ENCODE results near the gene FOS. TPM values are rescaled to one million over a fixed set of nuclear protein-coding genes. Genes with fewer than 3 reads are reported as not detected.
A peak's percentile ranks its signal among the peaks of the same experiment; 100 is the strongest.

FOS gene
- total and polyA plus RNA-seq, 2 of the 4 experiments (the other 2 are of a cell fraction): 53.6 to 171 TPM

GRCh38 chr14:75291331-75291730, 12.7 kb downstream of the FOS start:
- Histone ChIP-seq H3K9ac (ENCODE audit: low read depth, low read length) (no peak overlapping the region), H3K4me3 (ENCODE audit: insufficient read depth, low read depth, low read length) (no peak overlapping the region), H2BK15ac (ENCODE audit: low read depth, low read length) (no peak overlapping the region), H2AK5ac (ENCODE audit: low read depth, low read length) (no peak overlapping the region), H4K20me1 (ENCODE audit: insufficient read depth, low read length) (0 out of 2 replicates have a peak, but pooled peaks cover 6% of the 10 kb centered on the region), H3K4ac (ENCODE audit: low read depth, low read length) (no peak overlapping the region), H2AK9ac (replicated peaks; ENCODE audit: low read depth, low read length, poor library complexity) (no peak overlapping the region), H3K56ac (ENCODE audit: extremely low read depth, insufficient read depth, low read length) (no peak overlapping the region), H4K8ac (ENCODE audit: low read depth in 2 of 2, low read length in 2 of 2) (no peak overlapping the region), H3K27me3 (ENCODE audit: control insufficient read depth, insufficient read depth, low read length) (peaks cover 3% of the 10 kb centered on the region; the same call in 1 of the 2 replicates), H3K4me1 (ENCODE audit: control insufficient read depth, insufficient read depth, low read length) (peaks cover 7% of the 10 kb centered on the region), H3K36me3 (ENCODE audit: control insufficient read depth, insufficient read depth, low read length) (no peaks in the 10 kb centered on the region), H3K9me1 (ENCODE audit: insufficient read depth, low read length) (peaks cover 11% of the 10 kb centered on the region; the same call in 1 of the 2 replicates), H2BK5ac (ENCODE audit: low read depth, low read length, poor library complexity, severe bottlenecking) (no peak overlapping the region), H3K14ac (replicated peaks; ENCODE audit: low read depth, low read length) (no peak overlapping the region), H2BK20ac (ENCODE audit: low read depth, low read length) (no peak overlapping the region), H2AFZ (replicated peaks; ENCODE audit: low read length, poor library complexity) (peak overlapping the region; percentile 41), H3K4me2 (ENCODE audit: low read depth, low read length) (no peak overlapping the region), H3K23ac (ENCODE audit: low read depth, low read length) (no peak overlapping the region), H3K79me1 (ENCODE audit: low read depth in 1 of 2, low read length in 2 of 2) (peaks cover 0 to 4% of the 10 kb centered on the region in 2 experiments; a peak in 1 of 4 replicates), H4K5ac (ENCODE audit: low read depth, low read length) (no peak overlapping the region), H3K18ac (ENCODE audit: low read depth, low read length) (no peak overlapping the region), H2BK120ac (ENCODE audit: low read depth, low read length) (no peak overlapping the region), H3K27ac (ENCODE audit: insufficient read depth, low read length) (no peak overlapping the region), H4K91ac (ENCODE audit: insufficient read depth, low read depth, low read length) (no peak overlapping the region), H3K9me3 (ENCODE audit: control insufficient read depth, insufficient read depth, low read length) (no peaks in the 10 kb centered on the region)
- TF ChIP-seq RAD21 (IDR thresholded peaks at IDR 0.05; ENCODE audit: low read length) (no peak), SMC3 (IDR thresholded peaks at IDR 0.05; ENCODE audit: low read depth, low read length) (no peak), RFX5 (IDR thresholded peaks at IDR 0.05; ENCODE audit: low read depth, low read length) (no peak), CHD1 (IDR thresholded peaks at IDR 0.05; ENCODE audit: low read depth, low read length) (no peak), MAFK (IDR thresholded peaks at IDR 0.05; ENCODE audit: low read depth, low read length) (no peak)
- ChIA-PET CTCF (no interaction called here), POLR2A (ENCODE audit: unreplicated experiment) (no interaction called here)
- 80% methylated on average over 1 of the region's 5 CpGs; no CpG with 5 or more reads in 1 of the 2 experiments for WGBS, 2 experiments (ENCODE audit: extremely low coverage in 2 of 2, insufficient read length in 1 of 2)
- intact Hi-C loops (cut with micrococcal nuclease): loop anchor here (10.0 kb wide), 1 partner anchor 347 kb away; no protein-coding TSS in a partner anchor
- in situ Hi-C loops (cut with MboI; ENCODE audit: low sequenced_read_pairs): loop anchor here (25.0 kb wide), 1 partner anchor 1746 kb away; the partner anchor contains the start of gene IRF2BPL
- no TSS peak for BruUV-seq (replicated peaks)
- no peak for ATAC-seq (ENCODE audit: low read depth)
- DNase-seq: no peak
- dilution Hi-C loops (cut with HindIII; ENCODE audit: low sequenced_read_pairs, unreplicated experiment): no loop called here

Measured in IMR-90 (cell line).